GM12891 (cell line): ENCODE data around the gene KASH5.

Experiments used
- POLR2A ChIP-seq: IDR thresholded peaks from 2 replicates; pipeline ENCODE4 v1.6.1; 2011; ENCODE audit warnings: low read depth, low read length, control low read depth
- POLR2AphosphoS5 ChIP-seq: IDR thresholded peaks from 2 replicates; pipeline ENCODE4 v1.6.1; 2011; ENCODE audit warnings: low read depth, low read length, control low read depth
- SPI1 ChIP-seq: IDR thresholded peaks from 2 replicates; pipeline ENCODE4 v1.6.1; 2011; ENCODE audit warnings: low read depth, low read length, control low read depth
- TAF1 ChIP-seq: IDR thresholded peaks from 2 replicates; pipeline ENCODE4 v1.6.1; 2011; ENCODE audit warnings: low read depth, low read length, control low read depth

DNA sequence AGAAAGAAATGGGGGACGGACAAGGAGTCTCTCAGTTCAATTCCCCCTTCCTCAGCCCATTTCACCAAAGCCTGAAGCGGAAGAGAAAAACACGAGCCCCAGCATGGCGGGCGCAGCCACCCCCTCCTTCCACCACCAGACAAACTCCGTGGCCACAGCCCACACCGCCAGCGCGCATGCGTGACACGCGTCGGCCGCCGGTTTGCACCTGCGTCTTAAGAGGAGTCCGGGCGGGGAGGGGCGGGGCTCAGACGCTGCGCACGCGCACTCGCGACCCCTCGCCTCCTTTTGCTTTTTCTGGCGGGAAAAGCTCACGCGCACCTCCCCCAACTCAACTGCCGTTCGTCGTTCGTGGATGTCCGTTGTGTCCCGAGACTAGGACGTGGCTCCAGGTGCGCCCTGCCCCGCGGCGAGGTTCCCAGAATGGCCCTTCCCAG lies at the start of gene KASH5:
- TF ChIP-seq SPI1 (no peak), POLR2A (0 out of 2 replicates have a peak, but pooled peaks have one; percentile 26), TAF1 (no peak), POLR2AphosphoS5 (0 out of 2 replicates have a peak, but pooled peaks have one; percentile 33)
